HepG2 (cell line): Measurements from ENCODE around the gene SAPCD1. TPM values are rescaled to one million over a fixed set of nuclear protein-coding genes. Genes with fewer than 3 reads are reported as not detected.

Experiments
- E2F5 ChIP-seq: sonication (generic); formaldehyde crosslinking; conservative IDR thresholded peaks from 2 replicates; pipeline ENCODE4 v1.4.0; 2020; ENCODE audit warnings: missing genetic modification reagents
- EEA1 ChIP-seq: sonication (generic); formaldehyde crosslinking; IDR thresholded peaks from 2 replicates; pipeline ENCODE4 v1.5.1; 2020; ENCODE audit warnings: mild to moderate bottlenecking, missing genetic modification reagents, borderline replicate concordance
- FLYWCH1 ChIP-seq: sonication (generic); formaldehyde crosslinking; IDR thresholded peaks from 2 replicates; pipeline ENCODE4 v1.8.1; 2023; ENCODE audit warnings: mild to moderate bottlenecking, missing genetic modification reagents
- HDAC1 ChIP-seq: sonication (generic); formaldehyde crosslinking; IDR thresholded peaks from 2 replicates; pipeline ENCODE4 v1.5.1; 2020; ENCODE audit warnings: mild to moderate bottlenecking, missing genetic modification reagents
- MLX ChIP-seq: IDR thresholded peaks from 2 replicates; pipeline ENCODE4 v1.6.1; 2016
- MTERF4 ChIP-seq: sonication (generic); formaldehyde crosslinking; IDR thresholded peaks from 2 replicates; pipeline ENCODE4 v1.8.0; 2023; ENCODE audit warnings: mild to moderate bottlenecking, missing genetic modification reagents
- NCOA1 ChIP-seq: sonication (generic); formaldehyde crosslinking; IDR thresholded peaks from 2 replicates; pipeline ENCODE4 v1.9.0; 2021; ENCODE audit warnings: missing genetic modification reagents
- NR2F1 ChIP-seq, 2 experiments: fragments of 450-650 bp in 1 of 2; formaldehyde crosslinking in 1 of 2; IDR thresholded peaks; 2 replicates each; pipeline versions ENCODE4 v1.5.0 to v1.6.1; 2016 to 2020; ENCODE audit warnings: mild to moderate bottlenecking in 1 of 2, missing compliant biosample characterization in 1 of 2, missing genetic modification reagents in 1 of 2, moderate library complexity in 1 of 2
- RNF219 ChIP-seq: sonication (generic); formaldehyde crosslinking; IDR thresholded peaks from 2 replicates; pipeline ENCODE4 v1.5.0; 2020; ENCODE audit warnings: mild to moderate bottlenecking, missing genetic modification reagents
- SKIL ChIP-seq: sonication (generic); formaldehyde crosslinking; IDR thresholded peaks from 2 replicates; pipeline ENCODE4 v1.8.0; 2022; ENCODE audit warnings: missing genetic modification reagents, mild to moderate bottlenecking, moderate library complexity, borderline replicate concordance
- SMC3 ChIP-seq: IDR thresholded peaks from 2 replicates; pipeline ENCODE4 v1.6.1; 2011; ENCODE audit warnings: low read length, improper control_type of control experiment
- STAG1 ChIP-seq: sonication (generic); formaldehyde crosslinking; IDR thresholded peaks from 2 replicates; pipeline ENCODE4 v1.4.0; 2020; ENCODE audit warnings: missing genetic modification reagents
- ZMYM2 ChIP-seq: sonication (generic); formaldehyde crosslinking; IDR thresholded peaks from 2 replicates; pipeline ENCODE4 v1.8.0; 2022; ENCODE audit warnings: mild to moderate bottlenecking, missing genetic modification reagents
- ZNF10 ChIP-seq: sonication (generic); formaldehyde crosslinking; IDR thresholded peaks from 2 replicates; pipeline ENCODE4 v1.4.0; 2020; ENCODE audit warnings: mild to moderate bottlenecking, low read depth, missing genetic modification reagents, borderline replicate concordance
- ZNF180 ChIP-seq: sonication (generic); formaldehyde crosslinking; IDR thresholded peaks from 2 replicates; pipeline ENCODE4 v1.4.0; 2020; ENCODE audit warnings: low read depth, missing genetic modification reagents, borderline replicate concordance
- ZNF282 ChIP-seq: fragments of 450-650 bp; IDR thresholded peaks from 2 replicates; pipeline ENCODE4 v1.6.1; 2018; ENCODE audit not compliant: partially characterized antibody
- ZNF776 ChIP-seq: sonication (generic); formaldehyde crosslinking; IDR thresholded peaks from 2 replicates; pipeline ENCODE4 v1.4.0; 2020; ENCODE audit warnings: mild to moderate bottlenecking, missing genetic modification reagents
- ZSCAN25 ChIP-seq: sonication (generic); formaldehyde crosslinking; IDR thresholded peaks from 2 replicates; pipeline ENCODE4 v1.8.0; 2022; ENCODE audit warnings: mild to moderate bottlenecking, missing genetic modification reagents
- ZSCAN30 ChIP-seq: sonication (generic); formaldehyde crosslinking; IDR thresholded peaks from 2 replicates; pipeline ENCODE4 v1.5.0; 2020; ENCODE audit warnings: mild to moderate bottlenecking, missing genetic modification reagents
- ZUFSP ChIP-seq: sonication (generic); formaldehyde crosslinking; IDR thresholded peaks from 2 replicates; pipeline ENCODE4 v1.9.0; 2021; ENCODE audit warnings: missing genetic modification reagents, mild to moderate bottlenecking, borderline replicate concordance
- polyA plus RNA-seq, 8 experiments: library from polyadenylated mRNA; depleted of rRNA in 3 of 8; stranded (reverse) in 7 of 8; unstranded in 1 of 8; fragments of >200 nt; fragmentation: Illumina TruSeq in 4 of 8; extraction: Trizol in 4 of 8; gene quantifications; 2 replicates each; pipeline versions ENCODE4 v1.2.1 to v1.2.3, GENCODE V29; 2011 to 2016; ENCODE audit warnings: low read depth in 4 of 8, missing spikeins in 1 of 8, mixed read lengths in 1 of 8; ENCODE audit not compliant: insufficient read depth in 1 of 8
- total RNA-seq, 5 experiments: library from RNA; depleted of rRNA; stranded (reverse); fragments of >200 nt; fragmentation: Illumina TruSeq; extraction: Trizol; gene quantifications; 2 replicates each; pipeline ENCODE4 v1.2.3, GENCODE V29; 2016; ENCODE audit warnings: low read depth in 1 of 5

The SAPCD1 gene
- total and polyA plus RNA-seq, 2 of the 13 experiments (the other 11 are each of a cell fraction or from before 2014, with no cell fraction given), result 2.5 to 3.9 TPM

GRCh38 chr6:31806470-31807272, 44.2 kb downstream of the SAPCD1 start, which contains the start of gene LSM2 (continued):
- peak; percentile 66 for TF ChIP-seq MTERF4
- no peak for TF ChIP-seq FLYWCH1
- TF ChIP-seq SKIL (CRISPR knock-in tag), result peak; percentile 81
- no peak for TF ChIP-seq ZNF282
- peak; percentile 98 for TF ChIP-seq HDAC1 (CRISPR knock-in tag)
- peak; percentile 43 for TF ChIP-seq STAG1 (CRISPR knock-in tag)
- TF ChIP-seq E2F5 (CRISPR knock-in tag), result no peak; the same call in 1 of the 2 replicates
- no peak for TF ChIP-seq ZNF180 (CRISPR knock-in tag)
- no peak for TF ChIP-seq NCOA1 (CRISPR knock-in tag)
- no peak for TF ChIP-seq ZNF10 (CRISPR knock-in tag)
- peak; percentile 78 for TF ChIP-seq ZSCAN25 (CRISPR knock-in tag)
- TF ChIP-seq NR2F1 (CRISPR knock-in tag; IDR thresholded peaks at IDR 0.05), result 0 out of 4 replicates have a peak, but pooled peaks of 1 of the 2 experiments have one; percentile 43
- TF ChIP-seq ZNF776 (CRISPR knock-in tag), result no peak; the same call in 1 of the 2 replicates
- peak; percentile 49; the same call in 1 of the 2 replicates for TF ChIP-seq MLX (CRISPR knock-in tag)
- no peak for TF ChIP-seq ZUFSP (CRISPR knock-in tag)
- TF ChIP-seq ZSCAN30 (CRISPR knock-in tag), result peak; percentile 19; the same call in 1 of the 2 replicates
- TF ChIP-seq ZMYM2, result peak; percentile 70
- TF ChIP-seq EEA1, result peak; percentile 83; the same call in 1 of the 2 replicates
- TF ChIP-seq RNF219, result no peak
- TF ChIP-seq SMC3, result no peak
